IMR-90 (cell line): ENCODE measurements around the gene ATP5ME.

ENCODE experiments used
- MAZ ChIP-seq: IDR thresholded peaks from 2 replicates; pipeline ENCODE4 v1.6.1; 2012; ENCODE audit warnings: low read depth, mild to moderate bottlenecking, low read length, improper control_type of control experiment, moderate library complexity, borderline replicate concordance
- POLR2A ChIP-seq: IDR thresholded peaks from 2 replicates; pipeline ENCODE4 v1.6.1; 2012; ENCODE audit warnings: mild to moderate bottlenecking, low read depth, low read length
- TF ChIP-seq, protein P1 (sequence below): conservative IDR thresholded peaks from 2 replicates; pipeline ENCODE4 v1.5.1; 2012; ENCODE audit warnings: mild to moderate bottlenecking, low read depth, low read length, improper control_type of control experiment
- TF ChIP-seq, protein P2 (sequence below): fragments of 150-350 bp; IDR thresholded peaks from 2 replicates; pipeline ENCODE4 v1.6.1; 2016; ENCODE audit warnings: low read depth, mild to moderate bottlenecking, low read length, moderate library complexity, borderline replicate concordance
- TF ChIP-seq, protein P3 (sequence below): fragments of 150-350 bp; IDR thresholded peaks from 2 replicates; pipeline ENCODE4 v1.6.1; 2017; ENCODE audit warnings: mild to moderate bottlenecking, antibody characterized with exemption, low read length, low read depth

DNA sequence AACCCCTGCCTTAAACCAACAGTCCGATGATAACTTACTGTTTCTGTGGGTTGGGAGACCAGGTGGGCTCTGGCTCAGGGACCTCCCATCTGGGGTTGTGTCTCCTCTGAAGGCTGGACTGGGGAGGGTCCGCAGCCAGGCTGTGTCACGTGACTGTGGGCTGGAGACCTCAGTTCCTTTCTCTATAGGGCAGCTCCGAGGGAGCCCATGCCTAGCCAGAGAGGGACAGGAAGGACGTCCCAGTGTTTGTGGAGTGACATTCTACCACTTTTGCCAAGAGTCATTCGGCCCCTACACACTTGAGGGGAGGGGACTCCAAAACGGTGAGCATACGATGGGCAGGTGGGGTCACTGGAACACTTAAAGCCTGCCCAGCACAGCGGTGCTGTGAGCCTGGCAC, 36.0 kb upstream of the ATP5ME start:
- TF ChIP-seq POLR2A (no peak), MAZ (no peak)
- TF ChIP-seq, protein P1, sequence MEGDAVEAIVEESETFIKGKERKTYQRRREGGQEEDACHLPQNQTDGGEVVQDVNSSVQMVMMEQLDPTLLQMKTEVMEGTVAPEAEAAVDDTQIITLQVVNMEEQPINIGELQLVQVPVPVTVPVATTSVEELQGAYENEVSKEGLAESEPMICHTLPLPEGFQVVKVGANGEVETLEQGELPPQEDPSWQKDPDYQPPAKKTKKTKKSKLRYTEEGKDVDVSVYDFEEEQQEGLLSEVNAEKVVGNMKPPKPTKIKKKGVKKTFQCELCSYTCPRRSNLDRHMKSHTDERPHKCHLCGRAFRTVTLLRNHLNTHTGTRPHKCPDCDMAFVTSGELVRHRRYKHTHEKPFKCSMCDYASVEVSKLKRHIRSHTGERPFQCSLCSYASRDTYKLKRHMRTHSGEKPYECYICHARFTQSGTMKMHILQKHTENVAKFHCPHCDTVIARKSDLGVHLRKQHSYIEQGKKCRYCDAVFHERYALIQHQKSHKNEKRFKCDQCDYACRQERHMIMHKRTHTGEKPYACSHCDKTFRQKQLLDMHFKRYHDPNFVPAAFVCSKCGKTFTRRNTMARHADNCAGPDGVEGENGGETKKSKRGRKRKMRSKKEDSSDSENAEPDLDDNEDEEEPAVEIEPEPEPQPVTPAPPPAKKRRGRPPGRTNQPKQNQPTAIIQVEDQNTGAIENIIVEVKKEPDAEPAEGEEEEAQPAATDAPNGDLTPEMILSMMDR, result no peak
- TF ChIP-seq, protein P2, sequence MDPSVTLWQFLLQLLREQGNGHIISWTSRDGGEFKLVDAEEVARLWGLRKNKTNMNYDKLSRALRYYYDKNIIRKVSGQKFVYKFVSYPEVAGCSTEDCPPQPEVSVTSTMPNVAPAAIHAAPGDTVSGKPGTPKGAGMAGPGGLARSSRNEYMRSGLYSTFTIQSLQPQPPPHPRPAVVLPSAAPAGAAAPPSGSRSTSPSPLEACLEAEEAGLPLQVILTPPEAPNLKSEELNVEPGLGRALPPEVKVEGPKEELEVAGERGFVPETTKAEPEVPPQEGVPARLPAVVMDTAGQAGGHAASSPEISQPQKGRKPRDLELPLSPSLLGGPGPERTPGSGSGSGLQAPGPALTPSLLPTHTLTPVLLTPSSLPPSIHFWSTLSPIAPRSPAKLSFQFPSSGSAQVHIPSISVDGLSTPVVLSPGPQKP, result no peak
- TF ChIP-seq, protein P3, sequence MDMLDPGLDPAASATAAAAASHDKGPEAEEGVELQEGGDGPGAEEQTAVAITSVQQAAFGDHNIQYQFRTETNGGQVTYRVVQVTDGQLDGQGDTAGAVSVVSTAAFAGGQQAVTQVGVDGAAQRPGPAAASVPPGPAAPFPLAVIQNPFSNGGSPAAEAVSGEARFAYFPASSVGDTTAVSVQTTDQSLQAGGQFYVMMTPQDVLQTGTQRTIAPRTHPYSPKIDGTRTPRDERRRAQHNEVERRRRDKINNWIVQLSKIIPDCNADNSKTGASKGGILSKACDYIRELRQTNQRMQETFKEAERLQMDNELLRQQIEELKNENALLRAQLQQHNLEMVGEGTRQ, result no peak
